Parathyroid adenoma (tissue), 2 donors: ENCODE results near the gene NDUFA8.

Experiments used
- H2AFZ ChIP-seq: fragments of 300-600 bp; sonication (generic); one replicate; pipeline ENCODE4 v1.7.0; 2017; ENCODE audit warnings: antibody characterized with exemption, mild to moderate bottlenecking
- H3K27ac ChIP-seq: fragments of 300-600 bp; sonication (generic); one replicate; pipeline ENCODE4 v1.7.0; 2017
- H3K27me3 ChIP-seq: fragments of 300-600 bp; sonication (generic); one replicate; pipeline ENCODE4 v1.7.0; 2017; ENCODE audit warnings: low read length; ENCODE audit not compliant: control insufficient read depth, insufficient read depth
- H3K36me3 ChIP-seq: fragments of 300-600 bp; sonication (generic); one replicate; pipeline ENCODE4 v1.7.0; 2017; ENCODE audit warnings: low read length; ENCODE audit not compliant: control insufficient read depth, insufficient read depth
- H3K4me1 ChIP-seq: fragments of 300-600 bp; sonication (generic); one replicate; pipeline ENCODE4 v1.7.0; 2017; ENCODE audit warnings: control low read depth
- H3K4me2 ChIP-seq: fragments of 300-600 bp; sonication (generic); one replicate; pipeline ENCODE4 v1.7.0; 2017; ENCODE audit warnings: low read length
- H3K4me3 ChIP-seq: fragments of 300-600 bp; sonication (generic); one replicate; pipeline ENCODE4 v1.7.0; 2017; ENCODE audit warnings: low read depth, low read length
- H3K79me2 ChIP-seq: fragments of 300-600 bp; sonication (generic); one replicate; pipeline ENCODE4 v1.7.0; 2017; ENCODE audit warnings: control low read depth
- H3K9ac ChIP-seq: fragments of 300-600 bp; sonication (generic); one replicate; pipeline ENCODE4 v1.7.0; 2017; ENCODE audit warnings: mild to moderate bottlenecking
- H3K9me3 ChIP-seq: fragments of 300-600 bp; sonication (generic); one replicate; pipeline ENCODE4 v1.7.0; 2017; ENCODE audit warnings: low read length; ENCODE audit not compliant: control insufficient read depth
- CTCF ChIP-seq: fragments of 300-600 bp; sonication (generic); IDR thresholded peaks from one replicate; pipeline ENCODE4 v1.7.0; 2017; ENCODE audit warnings: antibody characterized with exemption, mild to moderate bottlenecking
- donor health status: primary hyperparathyroidism.

Gene NDUFA8

GRCh38 chr9:122204491-122204890 is 44.9 kb upstream of the NDUFA8 start:
- Histone ChIP-seq H3K4me3 (no peak overlapping the region), H3K9ac (no peak overlapping the region), H3K36me3 (no peaks in the 10 kb centered on the region), H3K27ac (no peak overlapping the region), H3K79me2 (no peaks in the 10 kb centered on the region), H3K4me1 (no peaks in the 10 kb centered on the region), H3K4me2 (no peak overlapping the region), H3K9me3 (no peaks in the 10 kb centered on the region), H3K27me3 (no peaks in the 10 kb centered on the region), H2AFZ (no peak overlapping the region)
- TF ChIP-seq CTCF = no peak

DNA sequence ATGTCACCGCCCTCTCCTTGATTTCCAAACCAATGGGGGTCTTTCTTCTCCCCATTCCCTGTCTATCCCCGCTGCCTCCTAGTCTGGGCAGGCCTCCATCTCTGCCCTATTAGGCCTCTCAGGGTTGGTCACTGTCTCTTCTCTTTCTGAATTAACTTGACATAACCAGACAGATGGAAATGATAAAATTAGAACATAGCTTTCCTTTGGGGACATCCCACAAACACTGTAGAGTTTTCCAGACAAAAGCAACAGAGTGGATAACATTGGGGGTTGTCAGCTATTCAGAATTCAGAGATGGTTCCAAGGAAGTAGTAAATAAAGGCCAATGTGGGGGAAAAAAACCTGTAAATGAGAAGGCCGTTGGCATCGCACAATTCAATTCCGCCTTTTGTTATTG is 44.5 kb upstream of the NDUFA8 start:
- Histone ChIP-seq H3K36me3 (no peaks in the 10 kb centered on the region), H3K4me1 (no peaks in the 10 kb centered on the region), H3K4me2 (no peak overlapping the region), H3K27ac (no peak overlapping the region), H3K27me3 (no peaks in the 10 kb centered on the region), H3K79me2 (no peaks in the 10 kb centered on the region), H3K9ac (no peak overlapping the region), H3K9me3 (no peaks in the 10 kb centered on the region), H3K4me3 (no peak overlapping the region), H2AFZ (no peak overlapping the region)
- TF ChIP-seq CTCF = no peak

- TF ChIP-seq CTCF = no peak
- no peaks in the 10 kb centered on the region for H3K27me3 ChIP-seq
- H3K9ac ChIP-seq = no peak overlapping the region
- H3K79me2 ChIP-seq = no peaks in the 10 kb centered on the region
- no peaks in the 10 kb centered on the region for H3K9me3 ChIP-seq
- H3K4me1 ChIP-seq = no peaks in the 10 kb centered on the region
- H3K4me3 ChIP-seq = no peak overlapping the region
- H2AFZ ChIP-seq = no peak overlapping the region
- H3K27ac ChIP-seq = no peak overlapping the region
- H3K36me3 ChIP-seq = no peaks in the 10 kb centered on the region
- H3K4me2 ChIP-seq = no peak overlapping the region
These were observed 42.5 kb upstream of the NDUFA8 start for GRCh38 chr9:122202111-122202510.

- H3K4me3 ChIP-seq = no peak overlapping the region
- H3K36me3 ChIP-seq = no peaks in the 10 kb centered on the region
- no peak overlapping the region for H3K9ac ChIP-seq
- no peak for TF ChIP-seq CTCF
- H3K4me1 ChIP-seq = no peaks in the 10 kb centered on the region
- no peak overlapping the region for H2AFZ ChIP-seq
- H3K27me3 ChIP-seq = no peaks in the 10 kb centered on the region
- H3K9me3 ChIP-seq = no peaks in the 10 kb centered on the region
- no peak overlapping the region for H3K27ac ChIP-seq
- H3K4me2 ChIP-seq = no peak overlapping the region
- no peaks in the 10 kb centered on the region for H3K79me2 ChIP-seq
These were observed 42.1 kb upstream of the NDUFA8 start for GRCh38 chr9:122201641-122202040.

DNA sequence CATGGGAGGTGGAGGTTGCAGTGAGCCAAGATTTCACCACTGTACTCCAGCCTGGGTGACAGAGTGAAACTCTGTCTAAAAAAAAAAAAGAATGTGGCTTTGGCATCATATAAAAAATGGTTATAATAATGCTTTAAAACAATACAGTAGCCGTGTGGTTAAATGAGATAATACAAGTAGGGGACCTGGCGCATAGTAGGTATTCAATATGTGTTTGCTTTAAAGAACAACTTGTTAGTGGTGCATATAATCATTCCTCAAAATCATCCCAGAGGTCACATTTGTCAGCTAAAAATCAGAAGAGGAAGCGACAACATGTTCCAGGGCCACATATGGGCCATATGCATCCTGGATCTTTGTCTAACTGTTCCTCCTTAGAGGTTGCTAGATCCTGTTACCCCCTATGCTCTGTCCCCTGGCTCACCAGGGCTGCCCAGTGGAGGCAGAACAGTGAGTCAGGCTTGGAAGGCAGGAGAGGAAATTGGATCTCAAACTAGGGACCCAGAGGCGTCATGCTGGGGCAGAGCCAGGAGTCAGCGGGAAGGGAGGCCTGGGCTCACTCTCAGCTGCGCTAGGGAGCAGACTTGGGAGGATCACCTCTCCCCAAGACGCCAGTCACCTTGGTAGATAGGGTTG is 41.5 kb upstream of the NDUFA8 start:
- Histone ChIP-seq H3K4me3 (no peak overlapping the region), H3K36me3 (no peaks in the 10 kb centered on the region), H3K4me2 (no peak overlapping the region), H2AFZ (no peak overlapping the region), H3K4me1 (no peaks in the 10 kb centered on the region), H3K27ac (no peak overlapping the region), H3K79me2 (no peaks in the 10 kb centered on the region), H3K27me3 (no peaks in the 10 kb centered on the region), H3K9me3 (no peaks in the 10 kb centered on the region), H3K9ac (no peak overlapping the region)
- TF ChIP-seq CTCF = no peak
